HG03064 (cell line): ENCODE data around the gene NECAB3.

Experiments
- ATAC-seq: cut with Tn5 transposase; IDR thresholded peaks from one replicate; pipeline ENCODE4 v1.9.1; 2021; ENCODE audit warnings: low read depth; ENCODE audit not compliant: unreplicated experiment

NECAB3 gene

GRCh38 chr20:33627577-33628216 lies 46.5 kb downstream of the NECAB3 start:
- no peak for ATAC-seq

- no peak for ATAC-seq
Observed at GRCh38 chr20:33626190-33626589, 48.0 kb downstream of the NECAB3 start.

GRCh38 chr20:33624399-33624798 lies 49.8 kb downstream of the NECAB3 start:
- no peak for ATAC-seq

- no peak for ATAC-seq
Observed at GRCh38 chr20:33622705-33623365, 51.4 kb downstream of the NECAB3 start.

GRCh38 chr20:33621717-33622400 lies 52.4 kb downstream of the NECAB3 start:
- ATAC-seq, result no peak

GRCh38 chr20:33612001-33612400 lies 62.2 kb downstream of the NECAB3 start:
- ATAC-seq, result no peak

- no peak for ATAC-seq
Observed at GRCh38 chr20:33611106-33611505, 63.1 kb downstream of the NECAB3 start.

- no peak for ATAC-seq
Observed at GRCh38 chr20:33609504-33609903, 64.7 kb downstream of the NECAB3 start.
